Breast epithelium (tissue), 4 donors: Measurements from ENCODE around the gene TMEM117. TPM values are rescaled to one million over a fixed set of nuclear protein-coding genes. Genes with fewer than 3 reads are reported as not detected.
"Not testable (repeated sequence)": the region's sequence is repeated elsewhere in the genome, so short reads cannot be mapped to it uniquely, and the experiment has no call there.

Source experiments
- DNase-seq, 2 donors: peaks; one replicate each; pipeline ENCODE4 v3.0.0-alpha.2; 2019; ENCODE audit warnings: low spot score in 2 of 2
- H3K27ac ChIP-seq, 2 donors: fragments of 200-600 bp; sonication (generic) in 1 of 2; one replicate each; pipeline ENCODE4 v1.5.1; 2016 to 2019; ENCODE audit warnings: mild to moderate bottlenecking in 1 of 2
- H3K27me3 ChIP-seq, 2 donors: fragments of 200-600 bp; sonication (generic) in 1 of 2; one replicate each; pipeline versions ENCODE4 v1.5.1 to v1.6.0; 2017 to 2019; ENCODE audit warnings: control low read depth in 1 of 2, mild to moderate bottlenecking in 1 of 2
- H3K36me3 ChIP-seq: fragments of 200-600 bp; one replicate; pipeline ENCODE4 v1.5.1; 2019
- H3K4me1 ChIP-seq, 2 donors: fragments of 200-600 bp; sonication (generic); one replicate each; pipeline ENCODE4 v1.5.1; 2016 to 2019; ENCODE audit warnings: control low read depth in 1 of 2
- H3K4me3 ChIP-seq, 3 donors: fragments of 200-600 bp; sonication (generic); 1 replicate in 2 of 3; 2 replicates in 1 of 3; pipeline ENCODE4 v1.5.1; 2016 to 2019; ENCODE audit warnings: mild to moderate bottlenecking in 3 of 3, moderate library complexity in 2 of 3
- H3K9me3 ChIP-seq, 2 donors: fragments of 200-600 bp; sonication (generic) in 1 of 2; one replicate each; pipeline ENCODE4 v1.5.1; 2016 to 2019; ENCODE audit warnings: control low read depth in 1 of 2
- POLR2A ChIP-seq: fragments of 450-650 bp; IDR thresholded peaks from one replicate; pipeline ENCODE4 v1.6.1; 2016; ENCODE audit warnings: antibody characterized with exemption, mild to moderate bottlenecking, moderate library complexity
- POLR2AphosphoS5 ChIP-seq, 3 donors: sonication (generic); formaldehyde crosslinking; IDR thresholded peaks; one replicate each; pipeline ENCODE4 v1.6.1; 2017; ENCODE audit warnings: antibody characterized with exemption in 3 of 3
- intact Hi-C: fragments of 100-400 bp; cut with DNase I; formaldehyde crosslinking; loops from one replicate; pipeline ENCODE4 v1.15.1; 2023; ENCODE audit warnings: low total_unique reads
- total RNA-seq, 3 donors: library from RNA; depleted of rRNA; stranded (reverse); fragments of >200 nt; gene quantifications; one replicate each; pipeline ENCODE4 v1.1.0, GENCODE V29; 2016
- TF ChIP-seq, protein P1 (sequence below), 3 donors: fragments of 450-650 bp; IDR thresholded peaks; one replicate each; pipeline ENCODE4 v1.5.1; 2016 to 2017; ENCODE audit warnings: antibody characterized with exemption in 3 of 3, mild to moderate bottlenecking in 3 of 3, moderate library complexity in 3 of 3

The TMEM117 gene
- total RNA-seq, 3 donors from 2014 or later, result 6.1 to 17.1 (median 7.2) TPM

DNA sequence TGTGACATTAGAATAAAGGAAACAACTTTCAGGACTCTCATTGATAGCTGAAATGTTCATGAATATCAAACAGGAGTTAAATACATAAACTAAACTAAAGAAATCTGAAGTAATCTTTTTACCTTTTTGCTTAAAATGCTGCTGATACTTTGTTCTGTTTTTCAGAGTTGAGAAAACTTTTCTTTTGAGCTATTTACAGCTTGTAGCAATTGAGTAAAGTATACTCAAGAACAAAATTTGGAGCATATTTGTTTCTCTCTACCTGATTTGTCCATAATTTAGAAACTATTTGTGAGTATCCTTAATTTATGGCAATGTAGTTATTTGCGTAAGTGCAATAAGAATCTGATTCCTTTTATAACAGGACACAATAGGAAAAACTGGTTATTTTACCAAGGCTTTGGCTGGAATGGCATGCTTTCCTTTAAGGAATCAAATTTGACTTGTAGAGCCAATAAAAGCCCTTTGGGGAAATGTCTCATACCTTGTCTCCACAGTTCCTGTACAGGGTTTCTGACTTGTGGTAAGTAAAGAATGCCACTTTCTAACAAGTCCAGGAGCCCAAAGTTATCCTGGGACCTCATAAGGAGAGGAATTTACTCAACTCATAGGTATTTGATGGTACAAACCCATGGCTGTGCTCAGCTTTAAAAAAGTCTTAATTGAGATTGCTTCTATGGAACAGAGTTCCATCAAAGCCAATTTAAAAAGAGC lies 195.7 kb downstream of the TMEM117 start:
- Histone ChIP-seq H3K27me3 (no peaks in the 10 kb centered on the region), H3K4me1 (no peaks in the 10 kb centered on the region), H3K4me3 (no peak overlapping the region), H3K27ac (no peak overlapping the region), H3K36me3 (no peaks in the 10 kb centered on the region), H3K9me3 (peaks cover 0 to 19% of the 10 kb centered on the region in 2 donors)
- no peak for DNase-seq
- TF ChIP-seq, protein P1, sequence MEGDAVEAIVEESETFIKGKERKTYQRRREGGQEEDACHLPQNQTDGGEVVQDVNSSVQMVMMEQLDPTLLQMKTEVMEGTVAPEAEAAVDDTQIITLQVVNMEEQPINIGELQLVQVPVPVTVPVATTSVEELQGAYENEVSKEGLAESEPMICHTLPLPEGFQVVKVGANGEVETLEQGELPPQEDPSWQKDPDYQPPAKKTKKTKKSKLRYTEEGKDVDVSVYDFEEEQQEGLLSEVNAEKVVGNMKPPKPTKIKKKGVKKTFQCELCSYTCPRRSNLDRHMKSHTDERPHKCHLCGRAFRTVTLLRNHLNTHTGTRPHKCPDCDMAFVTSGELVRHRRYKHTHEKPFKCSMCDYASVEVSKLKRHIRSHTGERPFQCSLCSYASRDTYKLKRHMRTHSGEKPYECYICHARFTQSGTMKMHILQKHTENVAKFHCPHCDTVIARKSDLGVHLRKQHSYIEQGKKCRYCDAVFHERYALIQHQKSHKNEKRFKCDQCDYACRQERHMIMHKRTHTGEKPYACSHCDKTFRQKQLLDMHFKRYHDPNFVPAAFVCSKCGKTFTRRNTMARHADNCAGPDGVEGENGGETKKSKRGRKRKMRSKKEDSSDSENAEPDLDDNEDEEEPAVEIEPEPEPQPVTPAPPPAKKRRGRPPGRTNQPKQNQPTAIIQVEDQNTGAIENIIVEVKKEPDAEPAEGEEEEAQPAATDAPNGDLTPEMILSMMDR (IDR thresholded peaks at IDR 0.05), result no peak
- TF ChIP-seq POLR2AphosphoS5 (IDR thresholded peaks at IDR 0.05) (no peak), POLR2A (no peak)
- intact Hi-C loops, result loop anchor here (10.0 kb wide), 1 partner anchor 387 kb away; no protein-coding TSS in a partner anchor

DNA sequence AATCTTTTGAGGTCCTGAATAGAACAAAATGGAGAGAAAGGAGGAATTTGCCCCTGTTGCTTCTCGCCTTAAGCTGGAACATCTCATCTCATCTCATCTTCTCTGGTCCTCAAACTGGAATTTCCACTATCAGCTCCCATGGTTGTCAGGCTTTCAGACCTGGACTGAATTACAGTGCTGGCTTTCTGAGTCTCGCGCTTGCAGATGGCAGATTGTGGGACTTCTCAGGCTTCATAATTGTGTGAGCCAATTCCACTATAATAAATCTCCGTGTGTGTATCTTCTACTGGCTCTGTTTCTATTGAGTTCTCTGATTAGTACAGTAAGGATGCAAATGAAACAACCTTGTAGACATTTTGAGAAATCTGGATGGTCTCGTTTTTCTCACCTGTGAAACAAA lies 199.0 kb downstream of the TMEM117 start:
- intact Hi-C loops, result loop anchor here (10.0 kb wide), 1 partner anchor 390 kb away; no protein-coding TSS in a partner anchor
- H3K4me1 ChIP-seq, result no peaks in the 10 kb centered on the region
- no peak overlapping the region for H3K4me3 ChIP-seq
- DNase-seq, result no peak
- no peak overlapping the region for H3K27ac ChIP-seq
- peaks cover 0 to 19% of the 10 kb centered on the region in 2 donors for H3K9me3 ChIP-seq
- H3K36me3 ChIP-seq, result no peaks in the 10 kb centered on the region
- TF ChIP-seq POLR2A, result no peak
- TF ChIP-seq, protein P1 (IDR thresholded peaks at IDR 0.05), result no peak
- no peak for TF ChIP-seq POLR2AphosphoS5 (IDR thresholded peaks at IDR 0.05)
- H3K27me3 ChIP-seq, result no peaks in the 10 kb centered on the region

DNA sequence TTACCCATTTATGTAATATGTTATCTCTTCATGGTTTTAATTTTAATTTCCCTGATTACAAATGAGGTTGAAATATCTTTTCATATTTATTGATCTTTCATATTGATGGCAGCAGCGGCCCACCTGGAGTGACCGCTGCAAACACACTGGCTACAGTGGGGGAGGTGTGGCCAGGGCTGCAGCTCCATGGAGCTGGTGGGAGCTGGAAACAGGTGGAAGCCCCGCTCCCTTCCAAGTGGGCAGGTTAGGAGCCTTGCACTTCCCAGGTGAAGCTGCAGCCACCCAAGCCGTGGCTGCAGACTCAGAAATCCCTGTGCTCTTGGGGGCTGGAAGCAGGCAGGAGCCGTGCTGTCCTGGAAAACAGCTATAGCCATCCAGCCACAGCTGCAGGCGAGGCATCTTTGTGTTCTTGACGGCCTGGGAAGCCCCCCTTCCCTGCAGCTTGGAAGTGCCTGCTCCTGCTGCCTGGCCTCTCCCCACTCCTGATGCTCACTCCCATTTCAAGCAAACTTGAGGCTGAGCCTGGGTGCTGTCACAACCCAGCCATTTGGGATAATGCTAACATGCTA lies 201.1 kb downstream of the TMEM117 start:
- Histone ChIP-seq H3K9me3 (peaks cover 0 to under 1% of the 10 kb centered on the region in 2 donors), H3K4me1 (no peaks in the 10 kb centered on the region), H3K4me3 (no peak overlapping the region), H3K36me3 (no peaks in the 10 kb centered on the region), H3K27ac (no peak overlapping the region), H3K27me3 (no peaks in the 10 kb centered on the region)
- TF ChIP-seq, protein P1 (IDR thresholded peaks at IDR 0.05), result no peak
- TF ChIP-seq POLR2A (no peak), POLR2AphosphoS5 (IDR thresholded peaks at IDR 0.05) (no peak)
- intact Hi-C loops, result loop anchor here (10.0 kb wide), 1 partner anchor 392 kb away; no protein-coding TSS in a partner anchor
- no peak for DNase-seq

DNA sequence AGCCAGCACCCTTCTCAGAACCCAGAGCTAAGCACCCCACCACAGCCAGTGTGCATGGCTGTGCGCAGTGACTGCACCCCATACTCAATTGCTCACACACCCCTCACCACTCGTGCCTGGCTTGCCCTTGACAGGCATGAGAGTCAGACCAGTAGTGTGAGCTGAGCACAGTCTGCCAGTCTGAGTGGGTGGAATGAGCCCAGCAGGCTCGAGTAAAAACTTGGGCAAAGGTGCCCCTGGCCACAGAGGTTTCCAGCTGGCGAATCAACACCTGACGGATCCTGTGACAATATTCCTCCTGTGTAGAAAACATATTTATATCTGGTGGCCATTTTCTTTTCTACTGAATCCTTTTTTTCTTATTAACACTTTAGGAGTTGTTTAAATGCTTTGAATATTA lies 202.5 kb downstream of the TMEM117 start:
- intact Hi-C loops, result loop anchor here (10.0 kb wide), 1 partner anchor 394 kb away; no protein-coding TSS in a partner anchor
- H3K4me3 ChIP-seq, result no peak overlapping the region
- no peaks in the 10 kb centered on the region for H3K9me3 ChIP-seq
- H3K27me3 ChIP-seq, result no peaks in the 10 kb centered on the region
- DNase-seq, result no peak
- no peak overlapping the region for H3K27ac ChIP-seq
- H3K4me1 ChIP-seq, result no peaks in the 10 kb centered on the region
- H3K36me3 ChIP-seq, result no peaks in the 10 kb centered on the region
- TF ChIP-seq POLR2AphosphoS5 (IDR thresholded peaks at IDR 0.05) (no peak), POLR2A (no peak)
- TF ChIP-seq, protein P1 (IDR thresholded peaks at IDR 0.05), result no peak

DNA sequence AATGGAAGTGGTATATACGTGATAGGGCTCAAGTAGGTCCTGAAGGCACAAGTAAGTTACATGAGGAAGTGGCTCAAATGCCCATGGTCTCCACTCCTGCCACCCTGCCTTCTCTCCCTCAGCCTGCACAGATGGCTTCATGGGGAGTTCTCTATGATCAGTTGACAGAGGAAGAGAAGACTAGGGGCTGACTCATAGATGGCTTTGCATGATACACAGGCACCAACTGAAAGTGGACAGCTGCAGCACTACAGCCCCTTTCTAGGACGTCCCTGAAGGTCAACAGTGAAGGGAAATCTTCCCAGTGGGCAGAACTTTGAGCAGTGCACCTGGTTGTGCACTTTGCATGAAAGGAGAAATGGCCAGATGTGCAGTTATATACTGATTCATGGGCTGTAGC lies 208.6 kb downstream of the TMEM117 start:
- H3K36me3 ChIP-seq, H3K27ac ChIP-seq, H3K27me3 ChIP-seq, H3K4me3 ChIP-seq, H3K9me3 ChIP-seq, intact Hi-C loops, H3K4me1 ChIP-seq, DNase-seq: not testable (repeated sequence)
